HEK293 (cell line): ENCODE measurements around the gene PDE2A.

ENCODE experiments used
- CTCF ChIP-seq: fragments of 450-650 bp; formaldehyde crosslinking; IDR thresholded peaks from 2 replicates; pipeline ENCODE4 v1.5.1; 2016; ENCODE audit warnings: missing biosample characterization, missing genetic modification characterization
- MEIS1 ChIP-seq: sonication (generic); formaldehyde crosslinking; IDR thresholded peaks from 2 replicates; pipeline ENCODE4 v1.8.1; 2022; ENCODE audit warnings: missing genetic modification reagents, mild to moderate bottlenecking, borderline replicate concordance
- REST ChIP-seq: fragments of 450-650 bp; formaldehyde crosslinking; IDR thresholded peaks from 2 replicates; pipeline ENCODE4 v1.5.1; 2016; ENCODE audit warnings: missing biosample characterization, missing genetic modification characterization
- YY1 ChIP-seq: fragments of 450-650 bp; formaldehyde crosslinking; IDR thresholded peaks from 2 replicates; pipeline ENCODE4 v1.5.1; 2018; ENCODE audit warnings: missing biosample characterization, missing genetic modification characterization
- ZFP3 ChIP-seq: fragments of 450-650 bp; formaldehyde crosslinking; IDR thresholded peaks from 2 replicates; pipeline ENCODE4 v1.5.1; 2016; ENCODE audit warnings: low read depth, missing biosample characterization, missing genetic modification characterization
- ZNF292 ChIP-seq: fragments of 450-650 bp; formaldehyde crosslinking; IDR thresholded peaks from 2 replicates; pipeline ENCODE4 v1.5.1; 2016; ENCODE audit warnings: low read depth, missing biosample characterization, missing genetic modification characterization, borderline replicate concordance
- ZNF341 ChIP-seq: fragments of 450-650 bp; formaldehyde crosslinking; IDR thresholded peaks from 2 replicates; pipeline ENCODE4; 2016; ENCODE audit warnings: low read depth, missing biosample characterization, missing genetic modification characterization
- ZNF549 ChIP-seq: fragments of 450-650 bp; IDR thresholded peaks from 2 replicates; pipeline ENCODE4 v1.5.1; 2018; ENCODE audit warnings: missing biosample characterization, missing genetic modification characterization, mild to moderate bottlenecking, inconsistent platforms, moderate library complexity

GRCh38 chr11:72594493-72595291 is 79.5 kb downstream of the PDE2A start:
- TF ChIP-seq ZFP3 (tag by site-specific recombination) (no peak), REST (tag by site-specific recombination) (no peak), CTCF (tag by site-specific recombination) (no peak), YY1 (no peak), ZNF549 (tag by site-specific recombination) (no peak), ZNF292 (no peak), MEIS1 (CRISPR knock-in tag) (no peak), ZNF341 (tag by site-specific recombination) (no peak)
